Stimulated activated naive CD4-positive, alpha-beta T cell (primary cell): ENCODE measurements around the gene MEMO1.
"Not testable (repeated sequence)": the region's sequence is repeated elsewhere in the genome, so short reads cannot be mapped to it uniquely, and the experiment has no call there.

Experiments used
- DNase-seq, 6 experiments: peaks; one replicate each; lab custom pipeline; 2025; lab: John Stamatoyannopoulos, UW

The MEMO1 gene

GRCh38 chr2:31957354-31958139 is 53.3 kb downstream of the MEMO1 start:
- DNase-seq: no peak

GRCh38 chr2:31956934-31957333 is 53.9 kb downstream of the MEMO1 start:
- DNase-seq: not testable (repeated sequence)

DNA sequence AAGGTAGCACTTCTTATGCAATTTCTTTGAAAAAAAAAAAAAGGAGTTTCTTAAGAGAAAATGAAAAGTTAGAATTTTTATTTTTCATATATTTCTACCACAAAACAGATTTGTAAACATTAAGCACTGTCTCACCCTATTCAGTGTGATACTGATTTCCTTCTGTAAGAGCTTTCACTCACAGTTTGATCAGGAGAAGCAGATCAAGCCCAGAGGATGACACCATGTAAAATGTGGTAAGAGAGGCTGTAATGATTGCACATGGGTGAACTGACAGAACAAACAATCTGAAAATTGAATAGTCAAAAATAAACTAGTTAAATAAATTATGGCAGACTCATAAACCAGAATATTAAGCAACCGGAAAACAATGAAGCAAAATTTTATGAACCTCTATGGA is 54.5 kb downstream of the MEMO1 start:
- no peak for DNase-seq

DNA sequence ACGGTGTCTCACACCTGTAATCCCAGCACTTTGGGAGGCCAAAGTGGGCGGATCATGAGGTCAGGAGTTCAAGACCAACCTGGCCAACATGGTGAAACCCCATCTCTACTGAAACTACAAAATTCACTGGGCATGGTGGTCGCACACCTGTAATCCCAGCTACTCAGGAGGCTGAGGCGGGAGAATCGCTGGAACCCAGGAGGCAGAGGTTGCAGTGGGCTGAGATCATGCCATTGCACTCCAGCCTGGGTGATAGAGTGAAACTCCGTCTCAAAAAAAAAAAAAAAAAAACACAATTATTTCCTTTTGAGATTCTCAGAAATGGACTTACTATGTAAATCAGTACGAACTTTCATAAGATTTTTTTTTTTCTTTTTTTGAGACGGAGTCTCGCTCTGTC is 57.7 kb downstream of the MEMO1 start:
- not testable (repeated sequence) for DNase-seq

DNA sequence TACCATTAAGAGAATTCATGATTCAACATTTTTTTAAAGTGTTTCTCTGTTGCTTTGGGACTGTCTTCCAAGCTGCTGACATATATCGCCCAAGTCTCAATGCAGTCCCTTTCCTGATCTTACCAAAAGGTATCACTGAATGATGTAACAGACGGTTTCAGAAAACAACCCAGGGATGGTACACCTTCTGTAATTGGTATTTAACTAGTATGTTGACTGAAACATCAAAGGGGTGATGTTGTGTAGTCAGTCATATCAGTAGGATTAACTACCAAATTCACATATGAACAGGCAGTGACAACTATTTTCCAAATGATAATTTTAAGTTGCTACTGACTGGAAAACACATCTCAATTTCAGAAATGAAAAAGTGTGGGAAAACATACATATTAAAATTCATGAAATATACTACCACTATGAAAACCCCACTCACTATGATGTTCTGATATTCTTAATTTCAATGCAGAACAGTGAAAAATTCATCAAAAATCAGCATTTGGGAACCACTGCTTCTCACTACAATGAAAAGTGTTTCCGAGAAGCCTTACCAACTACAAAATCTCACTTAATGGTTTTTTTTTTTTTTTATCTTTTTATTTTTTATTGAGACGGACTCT is 59.8 kb downstream of the MEMO1 start:
- DNase-seq: no peak

DNA sequence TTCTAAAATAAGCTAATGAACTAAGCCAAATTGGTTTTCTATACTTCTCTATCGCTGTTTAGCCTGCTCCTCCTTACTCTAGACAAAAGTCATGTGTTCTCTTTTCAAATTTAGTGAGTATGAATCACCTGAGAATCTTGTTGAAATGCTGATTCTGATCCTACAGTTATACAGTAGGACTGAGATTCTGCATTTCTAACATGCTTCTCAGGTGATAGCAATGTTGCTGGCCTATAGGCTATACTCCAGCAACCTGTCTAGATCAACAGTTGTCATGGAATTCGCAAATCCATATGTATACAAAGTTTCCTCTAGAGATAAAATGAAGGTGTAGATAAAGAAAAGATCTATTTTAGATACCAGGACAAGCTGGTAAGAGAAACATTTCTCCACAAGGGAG is 62.9 kb downstream of the MEMO1 start:
- DNase-seq: no peak

- DNase-seq: no peak
Measured at GRCh38 chr2:31946838-31947237, 64.0 kb downstream of the MEMO1 start.

DNA sequence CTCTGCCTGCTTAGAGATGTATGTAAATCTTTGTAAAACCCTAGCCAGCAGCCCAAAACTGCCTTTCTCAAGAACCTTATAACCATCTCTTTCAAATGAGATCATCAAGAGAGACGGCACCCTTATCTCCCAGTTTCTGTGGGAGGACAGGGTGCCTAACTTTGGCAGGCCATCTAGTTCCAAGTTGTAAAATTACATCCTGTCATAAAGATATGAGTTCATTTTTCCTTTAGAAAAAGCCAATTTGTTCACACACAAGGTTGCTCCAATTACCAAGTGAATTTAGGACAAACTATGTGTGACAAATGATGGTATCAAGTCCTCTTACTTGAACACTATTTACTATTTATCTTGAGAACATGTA is 65.3 kb downstream of the MEMO1 start:
- no peak for DNase-seq

DNA sequence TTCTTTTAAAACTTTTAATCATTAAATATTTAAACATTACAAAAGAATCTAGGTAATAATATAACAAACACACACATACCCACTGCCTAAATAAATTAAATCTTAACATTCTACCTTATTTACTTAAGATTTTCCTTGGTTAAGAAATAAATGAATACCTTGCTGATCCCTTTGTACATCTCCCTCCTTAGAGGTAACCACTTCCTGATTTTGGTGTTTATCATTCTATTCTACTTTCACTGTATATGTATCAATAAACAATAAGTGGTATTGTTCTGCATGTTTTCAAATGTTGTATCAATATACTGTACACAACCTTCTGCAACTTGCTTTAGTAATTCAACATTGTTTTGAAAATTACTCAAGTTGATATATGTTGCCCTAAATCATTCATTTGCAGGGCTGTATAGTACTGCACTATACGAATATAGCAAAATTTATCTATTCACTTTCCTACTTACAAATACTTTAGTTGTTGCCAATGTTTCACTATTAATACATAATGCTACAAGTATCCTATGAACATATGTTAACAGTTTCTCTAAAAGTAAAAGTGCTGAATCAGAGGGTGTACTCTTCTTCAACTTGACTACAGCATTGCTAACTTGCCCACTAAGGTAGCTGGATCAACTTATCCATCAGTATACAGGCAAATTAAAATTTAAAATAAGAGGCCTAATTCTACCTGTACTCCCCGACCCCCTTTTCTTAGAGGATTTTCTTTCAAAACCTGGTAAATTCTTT is 65.8 kb downstream of the MEMO1 start:
- no peak for DNase-seq

GRCh38 chr2:31943636-31944225 is 67.1 kb downstream of the MEMO1 start:
- no peak for DNase-seq

GRCh38 chr2:31940920-31941319 is 69.9 kb downstream of the MEMO1 start:
- DNase-seq: no peak

DNA sequence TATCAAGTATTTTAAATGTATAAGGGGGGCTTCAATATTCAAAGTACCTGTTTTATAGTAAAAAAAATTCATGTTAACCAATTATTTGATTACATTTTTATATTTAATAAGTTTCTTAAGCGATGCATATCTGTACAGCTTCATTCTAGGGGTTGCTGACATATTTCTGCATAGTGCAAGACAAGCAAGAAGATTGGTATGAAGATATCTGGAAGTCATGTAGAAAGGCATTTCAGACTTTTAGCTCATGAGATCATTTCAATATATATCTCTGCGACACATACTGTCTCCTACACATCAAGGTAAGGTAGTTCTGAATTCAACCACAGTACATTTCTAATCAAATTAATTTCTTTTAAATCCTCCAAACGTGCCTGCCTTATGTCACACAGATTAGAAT is 73.1 kb downstream of the MEMO1 start:
- DNase-seq: no peak

DNA sequence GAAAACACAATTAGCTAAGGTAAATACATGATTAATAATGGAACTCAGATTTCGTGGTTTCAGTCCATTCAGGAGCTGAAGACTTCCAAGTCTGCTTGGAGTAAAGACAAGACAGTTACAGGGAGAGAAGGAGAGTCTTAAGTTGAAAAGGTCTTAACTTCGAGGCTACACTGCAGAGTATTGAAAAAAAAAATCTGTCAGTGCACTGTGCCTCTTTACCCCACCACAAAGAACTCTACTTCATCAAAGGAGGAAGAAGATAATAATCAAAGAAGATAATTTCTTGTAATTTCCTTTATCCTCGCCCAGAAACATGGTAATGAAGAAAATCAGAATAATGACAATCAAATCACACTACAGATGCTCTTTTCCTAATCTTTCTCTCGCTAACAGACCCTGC is 75.4 kb downstream of the MEMO1 start:
- DNase-seq: no peak

DNA sequence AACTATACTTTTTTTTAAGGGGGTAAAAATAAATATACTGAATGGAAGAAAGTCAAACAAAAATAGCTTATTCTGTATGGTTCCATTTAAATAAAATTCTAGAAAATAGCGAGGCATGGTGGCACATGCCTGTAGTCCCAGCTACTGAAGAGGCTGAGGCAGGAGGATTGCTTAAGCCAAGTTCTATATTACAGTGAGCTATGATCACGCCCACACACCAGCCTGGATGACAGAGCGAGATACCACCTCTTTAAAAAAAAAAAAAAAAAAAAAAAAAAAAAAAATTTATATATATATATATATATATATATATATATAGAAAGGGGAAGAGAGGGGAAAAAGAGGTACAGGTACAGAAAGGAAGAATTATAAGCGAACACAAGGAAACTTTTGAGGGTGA is 77.7 kb downstream of the MEMO1 start:
- no peak for DNase-seq

DNA sequence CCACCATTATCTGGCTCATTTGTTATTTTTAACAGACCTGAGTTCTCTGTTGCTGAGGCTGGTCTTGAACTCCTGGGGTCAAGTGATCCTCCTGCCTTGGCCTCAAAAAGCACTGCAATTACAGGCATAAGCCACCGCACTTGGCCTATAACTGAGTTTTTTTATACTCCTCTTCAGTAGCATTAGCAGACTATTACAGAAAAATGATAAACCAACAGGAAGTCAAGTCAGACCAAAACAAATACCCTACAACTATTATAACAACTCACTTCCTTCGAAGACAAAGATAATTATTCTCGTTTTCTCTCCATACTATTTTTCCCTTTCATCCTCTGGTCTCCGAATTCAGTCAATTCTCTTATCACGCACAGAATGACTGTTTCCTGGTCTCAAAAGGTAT is 78.2 kb downstream of the MEMO1 start:
- no peak for DNase-seq

DNA sequence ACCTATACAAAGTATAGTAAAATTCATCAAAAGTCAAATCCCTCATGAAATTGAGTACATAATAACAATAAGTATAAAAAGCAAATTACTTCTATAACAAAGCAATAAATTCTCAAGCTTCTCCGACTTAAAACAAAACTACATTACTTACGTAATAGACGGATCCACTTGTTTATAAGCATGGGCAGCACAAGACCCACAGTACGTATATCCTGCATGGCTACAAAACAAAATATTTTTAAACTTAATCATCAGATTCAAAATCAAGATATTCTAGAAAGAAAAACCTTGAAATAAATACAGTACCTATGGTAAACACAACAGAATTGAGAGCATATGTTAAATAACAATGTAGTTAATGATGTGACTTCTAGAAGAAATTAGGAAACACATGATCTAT is 78.9 kb downstream of the MEMO1 start:
- no peak for DNase-seq

DNA sequence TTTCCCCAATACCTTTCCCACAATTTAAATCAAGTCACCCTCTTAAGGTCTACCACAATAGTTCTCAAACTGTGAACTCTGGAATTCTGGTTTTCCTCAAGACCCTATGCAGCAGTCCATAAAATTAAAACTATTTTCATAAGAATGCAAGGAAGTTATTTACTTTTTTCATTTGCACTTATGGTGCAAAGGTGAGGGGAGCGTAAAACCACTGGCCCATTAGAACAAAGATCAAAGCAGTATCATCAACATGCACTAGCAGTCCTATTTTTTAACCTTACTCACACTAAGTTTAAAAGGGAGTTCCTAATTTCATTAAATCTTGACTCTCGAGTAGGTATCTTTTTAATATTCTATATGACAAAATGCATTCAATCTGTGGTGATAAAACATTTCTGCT is 85.3 kb downstream of the MEMO1 start:
- no peak for DNase-seq

- no peak for DNase-seq
Measured at GRCh38 chr2:31923662-31924061, 87.1 kb downstream of the MEMO1 start.

GRCh38 chr2:31922542-31923408 is 88.0 kb downstream of the MEMO1 start:
- no peak for DNase-seq

GRCh38 chr2:31920962-31921361 is 89.8 kb downstream of the MEMO1 start:
- no peak for DNase-seq

DNA sequence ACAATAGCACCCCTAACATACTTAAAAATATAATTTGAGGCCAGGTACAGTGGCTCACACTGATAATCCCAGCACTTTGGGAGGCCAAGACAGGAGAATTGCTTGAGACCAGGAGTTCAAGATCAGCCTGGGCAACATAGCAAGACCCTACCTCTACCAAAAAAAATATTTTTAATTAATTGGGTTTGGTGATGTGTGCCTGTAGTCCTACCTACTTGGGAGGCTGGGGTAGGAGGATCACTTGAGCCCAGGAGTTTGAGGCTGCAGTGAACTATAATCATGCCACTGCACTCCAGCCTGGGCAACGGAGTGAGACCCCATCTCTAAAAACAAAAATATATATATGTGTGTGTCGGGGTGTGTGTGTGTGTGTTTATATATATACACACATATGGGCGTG is 91.3 kb downstream of the MEMO1 start:
- no peak for DNase-seq

GRCh38 chr2:31909661-31910060 is 101.1 kb downstream of the MEMO1 start:
- no peak for DNase-seq
